ENCODE measurements around the gene CFAP251. TPM values are rescaled to one million over a fixed set of nuclear protein-coding genes. Genes with fewer than 3 reads are reported as not detected.

Gene CFAP251
- total RNA-seq, 1 donor from 2014 or later = 2.0 TPM

- Mint-ChIP-seq H3K27ac (ENCODE audit: unreplicated experiment) (no peak overlapping the region), H3K36me3 (ENCODE audit: low read depth) (peaks cover 6% of the 10 kb centered on the region), H3K27me3 (ENCODE audit: low read depth) (no peaks in the 10 kb centered on the region), H3K4me1 (no peaks in the 10 kb centered on the region), H3K4me3 (no peak overlapping the region), H3K9me3 (peaks cover 1% of the 10 kb centered on the region)
- no peak for TF ChIP-seq CTCF (conservative IDR thresholded peaks at IDR 0.05)
- no peak for DNase-seq (ENCODE audit: low read depth, low spot score)
These were observed 48.6 kb downstream of the CFAP251 start for GRCh38 chr12:121966959-121967358.

- H3K36me3 Mint-ChIP-seq (ENCODE audit: low read depth) = peaks cover 9% of the 10 kb centered on the region
- H3K27ac Mint-ChIP-seq (ENCODE audit: unreplicated experiment) = no peak overlapping the region
- H3K4me3 Mint-ChIP-seq = no peak overlapping the region
- no peaks in the 10 kb centered on the region for H3K4me1 Mint-ChIP-seq
- no peaks in the 10 kb centered on the region for H3K27me3 Mint-ChIP-seq (ENCODE audit: low read depth)
- no peak for TF ChIP-seq CTCF (conservative IDR thresholded peaks at IDR 0.05)
- DNase-seq (ENCODE audit: low read depth, low spot score) = no peak
- H3K9me3 Mint-ChIP-seq = peaks cover 4% of the 10 kb centered on the region
These were observed 50.5 kb downstream of the CFAP251 start for GRCh38 chr12:121968876-121969275.

- TF ChIP-seq CTCF (conservative IDR thresholded peaks at IDR 0.05) = no peak
- Mint-ChIP-seq H3K9me3 (peaks cover 4% of the 10 kb centered on the region), H3K27ac (ENCODE audit: unreplicated experiment) (peak overlapping the region; percentile 36), H3K4me3 (no peak overlapping the region), H3K36me3 (ENCODE audit: low read depth) (peaks cover 9% of the 10 kb centered on the region), H3K4me1 (peaks cover 3% of the 10 kb centered on the region), H3K27me3 (ENCODE audit: low read depth) (no peaks in the 10 kb centered on the region)
- DNase-seq (ENCODE audit: low read depth, low spot score) = no peak
These were observed 51.3 kb downstream of the CFAP251 start for GRCh38 chr12:121969726-121970125.

- Mint-ChIP-seq H3K27ac (ENCODE audit: unreplicated experiment) (no peak overlapping the region), H3K9me3 (peaks cover 4% of the 10 kb centered on the region), H3K36me3 (ENCODE audit: low read depth) (peaks cover 9% of the 10 kb centered on the region), H3K4me3 (no peak overlapping the region), H3K27me3 (ENCODE audit: low read depth) (peaks cover 2% of the 10 kb centered on the region), H3K4me1 (peaks cover 13% of the 10 kb centered on the region)
- DNase-seq (ENCODE audit: low read depth, low spot score) = no peak
- no peak for TF ChIP-seq CTCF (conservative IDR thresholded peaks at IDR 0.05)
These were observed 52.3 kb downstream of the CFAP251 start for GRCh38 chr12:121970581-121971300.

GRCh38 chr12:121974026-121974985 lies 55.9 kb downstream of the CFAP251 start:
- H3K27ac Mint-ChIP-seq (ENCODE audit: unreplicated experiment) = no peak overlapping the region
- H3K4me1 Mint-ChIP-seq = peaks cover 13% of the 10 kb centered on the region
- TF ChIP-seq CTCF (conservative IDR thresholded peaks at IDR 0.05) = no peak
- DNase-seq (ENCODE audit: low read depth, low spot score) = no peak
- H3K36me3 Mint-ChIP-seq (ENCODE audit: low read depth) = peaks cover 9% of the 10 kb centered on the region
- no peak overlapping the region for H3K4me3 Mint-ChIP-seq
- H3K9me3 Mint-ChIP-seq = peaks cover 4% of the 10 kb centered on the region
- H3K27me3 Mint-ChIP-seq (ENCODE audit: low read depth) = peaks cover 5% of the 10 kb centered on the region

Measured in neural crest cell (in vitro differentiated cells).